NCI-H1694 (cell line): ENCODE results near the gene ARG2.
A peak's percentile ranks its signal among the peaks of the same experiment; 100 is the strongest.
"Not testable (repeated sequence)": the region's sequence is repeated elsewhere in the genome, so short reads cannot be mapped to it uniquely, and the experiment has no call there.

ENCODE experiments used
- DNase-seq: peaks from one replicate; lab custom pipeline; 2025; lab: John Stamatoyannopoulos, UW

The ARG2 gene

GRCh38 chr14:67586369-67586768, 33.4 kb upstream of the ARG2 start:
- no peak for DNase-seq

DNA sequence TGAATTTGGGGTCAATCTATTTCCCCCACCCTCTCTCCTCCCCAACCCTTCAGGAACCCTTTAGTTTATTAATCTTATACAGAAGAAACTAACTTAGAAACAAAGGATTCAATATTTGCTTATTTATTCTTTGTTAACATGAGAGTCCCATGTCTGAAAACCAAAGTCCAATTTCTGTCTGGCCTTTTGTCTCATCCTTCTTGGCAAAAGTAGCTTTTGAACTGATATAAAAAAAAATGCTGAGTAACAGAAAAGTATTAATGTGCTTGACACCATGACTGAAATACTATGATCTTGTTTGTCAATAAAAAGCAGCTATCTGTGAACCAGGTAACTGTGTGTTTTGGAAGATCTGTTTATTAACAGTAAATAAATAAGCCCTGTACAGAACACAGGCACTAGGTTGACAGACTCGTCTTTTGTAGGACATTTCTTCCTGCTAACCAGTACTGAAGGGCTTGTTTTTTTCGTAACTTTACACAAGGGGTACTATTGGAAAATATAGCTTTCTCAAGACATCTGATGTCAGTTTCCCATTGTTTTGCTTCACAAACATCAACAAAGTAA, 30.4 kb upstream of the ARG2 start:
- DNase-seq = no peak

DNA sequence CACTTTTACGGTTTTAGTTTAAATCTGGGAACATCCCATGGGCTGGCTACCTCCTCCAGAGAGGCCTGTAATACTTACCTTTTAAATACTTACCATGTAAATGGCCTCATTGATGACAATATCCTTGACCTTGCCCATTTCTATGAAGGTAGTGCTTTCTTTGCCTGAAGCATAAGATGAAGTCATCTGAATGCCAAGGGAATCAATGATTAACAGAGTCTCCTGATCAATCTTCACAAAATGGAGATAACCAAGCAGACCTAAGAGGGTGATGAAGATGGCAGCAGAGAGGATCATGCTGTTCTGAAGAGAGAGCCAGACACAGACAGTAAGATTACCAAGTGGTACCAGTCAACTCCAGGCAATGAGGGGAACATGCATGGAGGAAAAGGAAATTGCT, 26.1 kb upstream of the ARG2 start:
- DNase-seq = not testable (repeated sequence)

DNA sequence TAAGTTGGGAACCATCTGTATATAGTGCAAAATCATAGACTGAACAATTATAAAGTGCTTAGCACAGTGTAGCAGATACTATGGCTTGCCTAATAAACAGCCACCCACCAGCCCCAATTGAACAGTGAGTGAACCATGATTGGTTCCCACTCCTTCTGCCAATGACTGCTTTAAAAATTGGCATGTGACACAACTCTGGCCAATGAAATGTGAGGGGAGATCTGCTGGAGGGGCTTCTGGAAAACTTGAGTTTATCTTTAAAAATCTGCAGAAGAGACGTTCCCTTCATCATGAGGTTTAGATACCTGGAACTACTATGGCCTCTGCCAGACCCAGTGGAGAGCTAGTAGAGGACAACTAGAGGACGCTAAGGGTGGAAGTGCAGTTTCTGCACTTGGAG, 24.3 kb upstream of the ARG2 start:
- DNase-seq = no peak

- peak; percentile 88 for DNase-seq
Measured at GRCh38 chr14:67599698-67600561, 19.8 kb upstream of the ARG2 start, which contains the start of gene PIGH. Gene PIGH (minus strand): TSS chr14:67600268. CDS start chr14:67600203, 65 bp downstream.

- DNase-seq = not testable (repeated sequence)
Measured at GRCh38 chr14:67600562-67600974, 19.2 kb upstream of the ARG2 start.

DNA sequence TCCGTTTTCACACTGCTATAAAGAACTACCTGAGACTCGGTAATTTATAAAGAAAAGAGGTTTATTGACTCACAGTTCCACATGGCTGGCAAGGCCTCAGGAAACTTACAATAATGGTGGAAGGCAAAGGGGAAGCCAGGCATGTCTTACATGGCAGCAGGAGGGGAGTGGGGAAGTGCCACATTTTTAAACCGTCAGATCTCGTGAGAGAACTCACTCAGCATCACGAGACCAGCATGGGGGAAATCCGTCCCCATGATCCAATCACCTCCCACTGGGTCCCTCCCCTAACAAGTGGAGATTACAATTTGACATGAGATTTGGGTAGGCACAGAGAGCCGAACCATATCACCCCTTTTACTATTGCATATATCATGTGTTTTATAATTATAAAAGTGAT, 17.6 kb upstream of the ARG2 start:
- no peak for DNase-seq

DNA sequence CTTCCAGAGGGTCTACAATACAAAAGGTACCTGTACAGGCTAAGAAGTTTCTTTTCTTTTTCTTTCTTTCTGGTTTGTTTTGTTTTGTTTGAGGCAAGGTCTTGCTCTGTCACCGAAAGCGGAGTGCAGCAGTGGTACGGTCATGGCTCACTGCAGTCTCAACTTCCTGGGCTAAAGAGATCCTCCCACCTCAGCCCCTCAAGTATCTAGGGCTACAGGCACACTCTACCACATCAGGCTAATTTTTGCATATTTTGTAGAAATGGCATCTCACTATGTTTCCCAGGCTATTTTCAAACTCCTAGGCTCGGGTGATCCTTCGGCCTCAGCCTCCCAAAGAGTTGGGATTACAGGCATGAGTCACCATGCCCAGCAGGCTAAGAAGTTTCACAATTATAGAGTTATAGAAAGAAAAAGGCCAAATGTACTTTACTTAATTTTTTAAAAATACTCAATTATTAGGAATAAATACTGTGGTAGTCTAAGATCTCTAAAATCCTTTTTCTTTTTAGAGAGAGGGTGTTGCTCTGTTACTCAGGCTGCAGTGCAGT, 16.6 kb upstream of the ARG2 start:
- DNase-seq = no peak

- no peak for DNase-seq
Measured at GRCh38 chr14:67607646-67608045, 12.1 kb upstream of the ARG2 start.

GRCh38 chr14:67609642-67610310, 9.9 kb upstream of the ARG2 start:
- DNase-seq = no peak

DNA sequence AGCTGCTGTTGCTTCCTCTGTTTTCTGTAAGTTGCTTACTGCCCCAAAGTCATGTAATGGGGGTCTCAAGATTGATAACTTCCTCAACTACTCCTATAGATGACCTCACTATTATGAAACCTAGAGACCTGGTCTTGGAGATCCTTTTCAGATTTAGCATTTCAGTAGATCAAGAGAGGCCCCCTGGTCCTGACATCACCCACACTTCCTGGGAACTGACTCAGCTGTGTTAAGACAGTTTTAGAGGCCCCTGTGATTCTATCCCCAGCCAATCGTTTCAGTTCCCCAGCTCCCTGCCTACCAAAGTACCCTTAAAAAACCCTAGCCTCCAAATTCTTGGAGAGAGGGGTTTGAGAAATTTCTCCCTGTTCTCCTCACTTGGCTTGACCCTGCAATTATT, 9.2 kb upstream of the ARG2 start:
- DNase-seq = no peak

DNA sequence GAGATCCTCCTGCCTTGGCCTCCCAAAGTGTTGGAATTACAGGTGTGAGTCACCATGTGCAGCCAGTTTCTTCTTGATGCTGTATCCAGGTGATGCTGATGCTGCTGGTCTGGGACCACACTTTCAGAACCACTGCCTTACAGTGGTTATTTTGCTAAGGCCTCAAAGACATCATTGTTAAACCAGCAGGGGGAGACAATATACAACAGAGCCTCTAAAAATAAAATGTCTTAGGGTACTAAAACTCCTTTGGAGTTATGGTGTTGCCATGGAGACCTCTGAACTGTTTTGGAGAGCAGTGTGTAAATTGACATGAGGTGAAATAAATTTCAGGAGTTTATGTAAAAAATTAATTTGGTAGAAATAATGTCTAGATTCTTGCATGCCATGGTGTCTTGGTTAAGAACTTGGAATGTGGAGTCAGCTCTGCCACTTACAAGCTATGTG, 1.1 kb upstream of the ARG2 start:
- DNase-seq = peak; percentile 72

- no peak for DNase-seq
Measured at GRCh38 chr14:67620217-67620785, 581 bp downstream of the ARG2 start.

DNA sequence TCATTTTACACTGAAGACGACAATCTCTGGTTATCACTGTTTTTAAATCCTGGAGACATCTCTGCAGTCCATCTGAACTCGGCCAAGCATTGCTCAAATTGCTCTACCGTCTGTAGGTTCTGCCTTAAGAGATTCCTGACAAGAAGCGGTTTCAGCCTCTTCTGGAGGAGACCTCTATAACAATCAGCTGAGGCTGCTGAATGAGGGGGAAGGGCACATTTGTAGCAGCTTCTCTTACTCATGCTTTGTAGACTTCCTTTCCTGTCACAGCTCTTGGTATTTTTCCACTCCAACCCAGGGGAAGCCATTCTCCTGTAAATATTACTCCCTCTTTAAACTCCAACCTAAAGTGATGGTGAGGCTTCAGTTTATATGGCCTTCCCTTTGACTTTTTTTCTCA, 3.0 kb downstream of the ARG2 start:
- no peak for DNase-seq

GRCh38 chr14:67623114-67623513, 3.4 kb downstream of the ARG2 start:
- no peak for DNase-seq

GRCh38 chr14:67626131-67626530, 6.4 kb downstream of the ARG2 start:
- not testable (repeated sequence) for DNase-seq

DNA sequence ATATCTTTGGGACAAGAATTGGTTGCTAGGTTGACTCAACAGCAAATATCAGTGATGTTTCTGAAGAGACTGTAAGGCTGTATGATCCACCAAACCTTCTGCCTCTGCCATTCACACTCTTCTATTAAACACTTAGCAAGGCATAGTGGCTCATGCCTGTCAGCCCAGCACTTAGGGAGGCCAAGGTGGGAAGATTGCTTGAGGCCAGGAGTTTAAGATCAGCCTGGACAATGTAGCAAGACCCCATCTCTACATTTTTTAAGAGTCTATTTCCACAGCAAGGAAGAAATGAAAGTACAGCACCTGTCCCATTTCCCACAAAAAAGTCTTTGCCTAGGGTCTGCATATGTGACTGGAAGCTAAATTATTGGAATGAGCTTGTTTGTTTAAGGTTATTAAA, 7.8 kb downstream of the ARG2 start:
- DNase-seq = no peak

GRCh38 chr14:67630186-67630585, 10.5 kb downstream of the ARG2 start:
- no peak for DNase-seq

DNA sequence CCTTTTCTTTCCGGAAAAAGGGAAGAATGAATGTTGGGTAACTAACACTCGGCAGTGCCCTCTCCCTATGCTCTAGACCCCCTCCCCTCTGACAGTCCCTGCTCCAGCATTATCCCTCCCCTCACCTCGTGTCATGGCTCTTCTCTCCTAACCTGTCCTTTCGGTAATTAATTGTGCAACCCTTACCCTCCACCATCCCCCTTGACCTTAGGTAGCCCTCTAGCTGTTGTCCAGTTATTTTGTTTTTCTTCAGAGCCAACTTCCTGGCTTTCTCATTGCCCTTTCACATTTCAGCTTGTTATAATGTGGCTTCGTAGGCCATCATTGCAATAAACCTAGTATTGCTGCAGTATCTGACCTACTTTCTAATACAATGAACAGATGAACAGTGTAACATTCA, 11.2 kb downstream of the ARG2 start:
- no peak for DNase-seq

DNA sequence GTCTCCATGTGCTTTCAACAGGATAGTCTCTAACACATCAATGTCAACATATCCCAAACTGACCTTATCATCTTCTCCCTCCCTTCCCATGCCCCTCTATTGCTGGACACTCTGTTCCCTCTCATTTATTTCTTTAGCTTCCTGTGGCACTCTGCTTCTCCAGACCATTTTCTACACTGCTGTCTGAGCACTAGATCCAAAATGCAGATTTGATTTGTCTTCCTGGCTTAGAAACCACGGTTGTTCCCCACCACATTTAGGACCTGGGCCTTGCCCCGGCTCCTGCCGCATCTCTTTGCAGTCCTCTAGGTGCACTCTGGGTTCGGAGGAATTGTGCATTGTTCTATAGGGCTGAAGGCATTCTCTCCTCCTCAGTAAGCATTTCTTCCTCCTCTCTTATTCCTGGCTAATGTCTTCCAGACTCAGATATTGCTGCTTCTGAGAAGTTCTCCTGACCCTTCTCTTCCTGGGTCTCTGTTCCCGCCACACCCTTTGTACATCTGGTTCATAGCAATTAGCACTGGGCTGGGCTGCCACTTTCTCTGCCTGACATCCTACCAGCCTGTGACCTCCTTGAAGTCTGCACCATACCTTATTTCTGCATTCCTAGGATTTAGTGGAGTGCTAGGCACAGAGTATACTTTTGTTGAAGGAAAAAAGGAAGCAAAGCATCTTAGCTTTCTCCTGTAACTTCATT, 13.9 kb downstream of the ARG2 start:
- DNase-seq = no peak

DNA sequence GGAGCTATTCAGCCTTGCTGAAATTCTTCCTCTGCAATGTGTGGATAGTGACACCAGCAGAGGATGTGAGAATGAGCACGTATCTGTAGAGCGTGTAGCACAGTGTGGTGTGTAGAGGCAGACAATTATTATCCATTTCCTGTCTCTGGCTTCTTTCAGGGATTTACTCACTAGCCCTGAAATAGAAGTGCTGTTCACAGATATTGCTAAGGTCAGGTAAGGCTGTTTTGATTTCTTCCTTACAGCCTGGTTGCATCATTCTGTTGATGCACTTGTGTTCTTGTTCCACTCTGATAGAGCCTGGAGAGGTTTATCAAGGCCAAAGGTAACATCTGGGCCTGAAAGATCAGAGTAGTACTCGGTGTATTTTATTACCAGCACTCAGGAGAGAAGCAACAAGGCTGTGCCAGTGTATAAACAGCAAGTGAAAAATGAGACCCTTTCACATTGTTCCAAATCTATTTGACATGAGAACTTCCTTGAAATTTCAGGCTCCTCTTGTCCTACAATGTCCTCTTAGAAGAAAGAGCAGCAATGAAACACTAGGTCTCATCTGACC, 16.7 kb downstream of the ARG2 start:
- DNase-seq = no peak
